Lower leg skin (tissue), 4 donors: ENCODE results near the gene YPEL3. TPM values are rescaled to one million over a fixed set of nuclear protein-coding genes. Genes with fewer than 3 reads are reported as not detected.

Experiments used
- DNase-seq, 2 donors: peaks; one replicate each; pipeline ENCODE4 v3.0.0-alpha.2; 2019; ENCODE audit warnings: low spot score in 2 of 2
- H3K4me3 ChIP-seq: fragments of 200-600 bp; sonication (generic); 2 replicates; pipeline ENCODE4 v1.5.1; 2017; ENCODE audit warnings: mild to moderate bottlenecking, low read depth; ENCODE audit not compliant: poor library complexity, severe bottlenecking
- POLR2A ChIP-seq, 2 donors: fragments of 450-650 bp; IDR thresholded peaks; one replicate each; pipeline ENCODE4 v1.6.1; 2016 to 2017; ENCODE audit warnings: antibody characterized with exemption in 2 of 2, mild to moderate bottlenecking in 1 of 2, moderate library complexity in 1 of 2
- WGBS, 2 donors: methylation state at CpG; one replicate each; pipeline ENCODE4 v1.1.5; 2018; 5-methylcytosine and 5-hydroxymethylcytosine counted together
- intact Hi-C: fragments of 100-400 bp; cut with DNase I; formaldehyde crosslinking; loops from one replicate; pipeline ENCODE4 v1.15.0; 2023; ENCODE audit warnings: low total_unique reads
- total RNA-seq, 4 donors: library from RNA; depleted of rRNA; stranded (reverse); fragments of >200 nt; gene quantifications; one replicate each; pipeline ENCODE4 v1.1.0, GENCODE V29; 2016
- TF ChIP-seq, protein P1 (sequence below), 3 donors: fragments of 450-650 bp; IDR thresholded peaks; one replicate each; pipeline ENCODE4 v1.5.1; 2016; ENCODE audit warnings: antibody characterized with exemption in 3 of 3, mild to moderate bottlenecking in 3 of 3, moderate library complexity in 2 of 3

YPEL3 gene
- total RNA-seq, 4 donors from 2014 or later, result 185 to 351 (median 229) TPM

DNA sequence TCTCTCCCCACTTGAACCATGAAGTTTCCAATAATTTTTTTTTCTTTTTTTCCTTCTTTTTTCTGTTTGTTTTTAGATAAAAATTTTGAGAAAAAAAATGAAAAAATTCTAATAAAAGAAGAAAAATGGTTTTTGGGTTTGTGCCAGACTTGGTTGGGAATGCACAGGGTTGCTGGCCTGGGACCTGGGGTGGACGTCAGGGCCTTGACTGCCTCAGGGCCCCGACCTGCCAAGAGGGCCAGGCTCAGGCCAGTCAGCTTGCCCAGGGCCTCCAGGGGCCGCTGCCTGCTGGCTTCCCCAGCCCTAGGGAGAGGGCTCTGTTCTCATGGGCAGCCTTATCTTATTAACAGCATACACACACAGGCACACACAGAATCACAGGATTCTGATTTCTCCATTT is 10.8 kb downstream of the YPEL3 start:
- DNase-seq, result no peak
- intact Hi-C loops, result no loop called here
- no peak overlapping the region for H3K4me3 ChIP-seq
- no peak for TF ChIP-seq POLR2A (IDR thresholded peaks at IDR 0.05)
- TF ChIP-seq, protein P1, sequence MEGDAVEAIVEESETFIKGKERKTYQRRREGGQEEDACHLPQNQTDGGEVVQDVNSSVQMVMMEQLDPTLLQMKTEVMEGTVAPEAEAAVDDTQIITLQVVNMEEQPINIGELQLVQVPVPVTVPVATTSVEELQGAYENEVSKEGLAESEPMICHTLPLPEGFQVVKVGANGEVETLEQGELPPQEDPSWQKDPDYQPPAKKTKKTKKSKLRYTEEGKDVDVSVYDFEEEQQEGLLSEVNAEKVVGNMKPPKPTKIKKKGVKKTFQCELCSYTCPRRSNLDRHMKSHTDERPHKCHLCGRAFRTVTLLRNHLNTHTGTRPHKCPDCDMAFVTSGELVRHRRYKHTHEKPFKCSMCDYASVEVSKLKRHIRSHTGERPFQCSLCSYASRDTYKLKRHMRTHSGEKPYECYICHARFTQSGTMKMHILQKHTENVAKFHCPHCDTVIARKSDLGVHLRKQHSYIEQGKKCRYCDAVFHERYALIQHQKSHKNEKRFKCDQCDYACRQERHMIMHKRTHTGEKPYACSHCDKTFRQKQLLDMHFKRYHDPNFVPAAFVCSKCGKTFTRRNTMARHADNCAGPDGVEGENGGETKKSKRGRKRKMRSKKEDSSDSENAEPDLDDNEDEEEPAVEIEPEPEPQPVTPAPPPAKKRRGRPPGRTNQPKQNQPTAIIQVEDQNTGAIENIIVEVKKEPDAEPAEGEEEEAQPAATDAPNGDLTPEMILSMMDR (IDR thresholded peaks at IDR 0.05), result no peak
- 60 to 72% methylated on average over 3 of the region's 3 CpGs for WGBS, 2 donors

DNA sequence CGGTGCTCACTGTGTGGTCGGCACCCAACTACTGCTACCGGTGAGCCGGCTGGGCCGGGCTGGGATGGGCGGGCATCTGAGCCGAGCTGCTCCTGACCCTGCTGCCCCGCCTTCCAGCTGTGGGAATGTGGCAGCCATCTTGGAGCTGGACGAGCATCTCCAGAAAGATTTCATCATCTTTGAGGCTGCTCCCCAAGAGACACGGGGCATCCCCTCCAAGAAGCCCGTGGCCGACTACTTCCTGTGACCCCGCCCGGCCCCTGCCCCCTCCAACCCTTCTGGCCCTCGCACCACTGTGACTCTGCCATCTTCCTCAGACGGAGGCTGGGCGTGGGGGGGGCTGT is 11.2 kb downstream of the YPEL3 start:
- WGBS, 2 donors, result 35 to 54% methylated on average over 16 to 17 of the region's 17 CpGs
- intact Hi-C loops, result no loop called here
- DNase-seq, result no peak
- no peak overlapping the region for H3K4me3 ChIP-seq
- TF ChIP-seq, protein P1 (IDR thresholded peaks at IDR 0.05), result no peak
- TF ChIP-seq POLR2A (IDR thresholded peaks at IDR 0.05), result no peak

DNA sequence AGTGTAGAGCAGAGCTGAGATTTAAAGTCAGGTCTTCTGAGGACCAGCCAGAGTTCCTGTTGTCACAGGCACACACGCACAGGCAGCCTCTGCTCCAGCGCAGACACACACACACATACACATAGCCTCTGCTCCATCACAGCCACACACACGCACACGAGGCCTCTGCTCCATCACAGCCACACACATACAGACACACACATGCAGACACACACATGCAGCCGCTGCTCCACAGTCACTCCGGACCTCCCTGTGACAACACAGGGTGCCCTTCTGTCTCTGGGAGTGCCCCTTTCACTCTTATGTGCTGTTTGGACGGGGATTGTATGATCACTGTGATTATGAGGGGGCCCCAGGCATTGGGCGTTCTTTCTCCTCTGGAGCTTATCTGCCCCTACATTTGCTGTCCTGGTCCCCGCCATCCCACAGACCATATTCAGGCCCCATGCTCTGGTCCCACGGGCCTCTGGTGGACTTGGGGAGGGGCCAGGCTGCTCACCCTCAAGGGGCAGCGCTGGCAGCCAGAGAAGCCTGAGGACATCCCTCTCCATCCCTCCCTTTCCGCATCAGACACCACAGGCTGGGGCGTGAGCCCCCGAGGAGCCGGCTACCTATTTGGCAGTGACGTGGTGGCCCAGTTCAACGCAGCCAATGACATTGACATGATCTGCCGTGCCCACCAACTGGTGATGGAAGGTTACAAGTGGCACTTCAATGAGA is 11.8 kb downstream of the YPEL3 start:
- intact Hi-C loops, result no loop called here
- 81 to 84% methylated on average over 18 of the region's 18 CpGs for WGBS, 2 donors
- DNase-seq, result no peak
- no peak for TF ChIP-seq POLR2A (IDR thresholded peaks at IDR 0.05)
- TF ChIP-seq, protein P1 (IDR thresholded peaks at IDR 0.05), result no peak
- H3K4me3 ChIP-seq, result no peak overlapping the region

DNA sequence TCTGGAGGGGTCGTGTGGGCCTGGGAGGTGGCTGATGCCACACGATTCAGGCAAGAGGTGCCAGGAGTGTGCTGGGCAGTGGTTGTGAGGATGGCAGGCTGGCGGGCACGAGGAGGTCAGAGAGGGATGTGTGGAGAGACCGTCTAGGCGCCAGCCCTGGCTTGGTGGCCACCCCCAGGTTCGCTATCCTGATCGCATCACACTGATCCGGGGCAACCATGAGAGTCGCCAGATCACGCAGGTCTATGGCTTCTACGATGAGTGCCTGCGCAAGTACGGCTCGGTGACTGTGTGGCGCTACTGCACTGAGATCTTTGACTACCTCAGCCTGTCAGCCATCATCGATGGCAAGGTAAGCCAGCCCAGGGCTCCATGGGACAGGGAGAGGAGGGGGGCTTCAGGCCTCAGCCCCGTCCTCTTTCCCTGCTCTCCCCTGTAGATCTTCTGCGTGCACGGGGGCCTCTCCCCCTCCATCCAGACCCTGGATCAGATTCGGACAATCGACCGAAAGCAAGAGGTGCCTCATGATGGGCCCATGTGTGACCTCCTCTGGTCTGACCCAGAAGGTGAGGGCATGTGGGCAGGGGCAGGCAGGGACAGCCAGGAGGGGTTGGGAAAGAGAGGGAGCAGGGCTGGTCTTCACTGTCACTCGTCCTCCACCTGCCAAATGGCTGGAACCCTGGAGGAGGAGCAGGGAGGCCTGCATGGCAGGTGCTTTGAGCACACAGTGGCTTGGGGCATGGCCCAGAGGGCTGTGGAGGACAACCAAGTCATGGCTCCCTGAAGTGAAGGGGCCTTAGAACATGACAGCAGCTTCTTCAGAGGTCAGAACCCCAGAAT is 12.6 kb downstream of the YPEL3 start:
- 91 to 92% methylated on average over 24 of the region's 24 CpGs for WGBS, 2 donors
- TF ChIP-seq, protein P1 (IDR thresholded peaks at IDR 0.05), result no peak
- no peak for TF ChIP-seq POLR2A (IDR thresholded peaks at IDR 0.05)
- no peak overlapping the region for H3K4me3 ChIP-seq
- DNase-seq, result no peak
- intact Hi-C loops, result no loop called here

DNA sequence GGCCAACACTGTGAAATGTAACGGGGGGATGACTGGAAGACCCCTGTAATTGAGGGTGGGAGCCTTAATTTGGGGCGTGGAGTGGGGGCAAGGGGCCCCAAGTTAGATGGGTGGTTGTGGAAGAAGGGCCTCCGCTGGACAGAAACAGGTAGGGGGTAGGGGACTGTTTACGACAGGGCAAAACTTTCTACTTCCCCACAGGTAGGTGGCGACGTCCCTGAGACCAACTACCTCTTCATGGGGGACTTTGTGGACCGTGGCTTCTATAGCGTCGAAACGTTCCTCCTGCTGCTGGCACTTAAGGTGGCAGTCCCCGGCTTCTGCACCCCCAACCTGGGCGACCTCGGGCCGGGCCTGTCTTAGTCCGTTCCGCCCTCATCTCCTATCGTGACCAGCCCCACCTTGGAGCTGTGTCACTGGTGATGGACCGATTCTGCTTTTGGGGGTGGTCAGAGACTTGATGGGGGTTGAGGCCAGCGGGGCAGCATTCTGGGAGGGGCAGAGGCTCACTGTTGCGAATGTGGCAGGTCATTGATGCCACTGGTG is 13.4 kb downstream of the YPEL3 start:
- intact Hi-C loops, result no loop called here
- WGBS, 2 donors, result 84 to 87% methylated on average over 20 of the region's 20 CpGs
- no peak for DNase-seq
- no peak overlapping the region for H3K4me3 ChIP-seq
- TF ChIP-seq POLR2A (IDR thresholded peaks at IDR 0.05), result no peak
- TF ChIP-seq, protein P1 (IDR thresholded peaks at IDR 0.05), result no peak
